GM23248 (cell line): ENCODE results near the gene OPTN. TPM values are rescaled to one million over a fixed set of nuclear protein-coding genes. Genes with fewer than 3 reads are reported as not detected.
"Not testable (repeated sequence)": the region's sequence is repeated elsewhere in the genome, so short reads cannot be mapped to it uniquely, and the experiment has no call there.

Experiments
- DNase-seq: peaks from one replicate; pipeline ENCODE4 v3.0.0-alpha.2; 2015
- H2AFZ ChIP-seq: fragments of 200-600 bp; sonication (generic); 2 replicates; pipeline ENCODE4 v1.6.1; 2016; ENCODE audit warnings: antibody characterized with exemption
- H3F3A ChIP-seq: fragments of 200-600 bp; sonication (generic); 2 replicates; pipeline ENCODE4 v1.6.1; 2016; ENCODE audit warnings: mild to moderate bottlenecking, antibody characterized with exemption, mixed run types; ENCODE audit not compliant: insufficient read depth
- H3K27ac ChIP-seq: fragments of 200-600 bp; sonication (generic); 2 replicates; pipeline ENCODE4 v1.5.1; 2016; ENCODE audit warnings: mild to moderate bottlenecking
- H3K27me3 ChIP-seq: fragments of 200-600 bp; sonication (generic); replicated peaks from 2 replicates; pipeline ENCODE4 v1.6.1; 2016; ENCODE audit warnings: mild to moderate bottlenecking; ENCODE audit not compliant: insufficient read depth
- H3K36me3 ChIP-seq: fragments of 200-600 bp; sonication (generic); 2 replicates; pipeline ENCODE4 v1.6.1; 2016; ENCODE audit warnings: low read depth, mild to moderate bottlenecking
- H3K4me1 ChIP-seq: fragments of 200-600 bp; sonication (generic); 2 replicates; pipeline ENCODE4 v1.6.1; 2016; ENCODE audit warnings: mild to moderate bottlenecking; ENCODE audit not compliant: insufficient read depth
- H3K4me2 ChIP-seq: fragments of 200-600 bp; sonication (generic); one replicate; pipeline ENCODE4 v1.6.1; 2016; ENCODE audit warnings: mild to moderate bottlenecking; ENCODE audit not compliant: unreplicated experiment
- H3K4me3 ChIP-seq: fragments of 200-600 bp; sonication (generic); 2 replicates; pipeline ENCODE4 v1.5.1; 2016; ENCODE audit warnings: mild to moderate bottlenecking
- H3K79me2 ChIP-seq: fragments of 200-600 bp; sonication (generic); 2 replicates; pipeline ENCODE4 v1.6.1; 2016; ENCODE audit warnings: mild to moderate bottlenecking; ENCODE audit not compliant: insufficient read depth
- H3K9ac ChIP-seq: fragments of 200-600 bp; sonication (generic); 2 replicates; pipeline ENCODE4 v1.6.1; 2016; ENCODE audit warnings: mild to moderate bottlenecking
- H3K9me2 ChIP-seq: fragments of 200-600 bp; sonication (generic); 2 replicates; pipeline ENCODE4 v1.6.1; 2016; ENCODE audit warnings: mixed run types, mild to moderate bottlenecking, moderate library complexity; ENCODE audit not compliant: insufficient read depth
- H3K9me3 ChIP-seq: fragments of 200-600 bp; sonication (generic); one replicate; pipeline ENCODE4 v1.6.1; 2017; ENCODE audit warnings: low read depth
- H4K20me1 ChIP-seq: fragments of 200-600 bp; sonication (generic); 2 replicates; pipeline ENCODE4 v1.6.0; 2016; ENCODE audit not compliant: insufficient read depth
- EZH2 ChIP-seq: fragments of 200-600 bp; sonication (generic); IDR thresholded peaks from 2 replicates; pipeline ENCODE4 v1.6.1; 2018; ENCODE audit warnings: antibody characterized with exemption, mild to moderate bottlenecking; ENCODE audit not compliant: insufficient read depth, poor library complexity, severe bottlenecking
- EZH2phosphoT487 ChIP-seq: fragments of 200-600 bp; sonication (generic); IDR thresholded peaks from 2 replicates; pipeline ENCODE4 v1.6.1; 2018; ENCODE audit warnings: antibody characterized with exemption, moderate library complexity, mild to moderate bottlenecking, low read depth; ENCODE audit not compliant: insufficient read depth
- WGBS, 2 experiments: methylation state at CpG; one replicate each; pipeline ENCODE4 v1.1.6; 2015 to 2017; ENCODE audit warnings: low lambda C conversion rate in 2 of 2, low coverage in 1 of 2; ENCODE audit errors: missing lambda C conversion rate in 2 of 2; 5-methylcytosine and 5-hydroxymethylcytosine counted together
- in situ Hi-C: fragments of 300-500 bp; cut with MboI; formaldehyde crosslinking; loops from 2 replicates; pipeline ENCODE4 v1.15.0; 2020
- polyA plus RNA-seq: library from polyadenylated mRNA; unstranded; fragments of >200 nt; fragmentation: Nextera tagmentation; extraction: Ambion mirVana; gene quantifications from 2 replicates; pipeline ENCODE4 v1.2.1, GENCODE V29; 2016
- total RNA-seq: library from RNA; depleted of rRNA; stranded (reverse); fragments of >200 nt; shearing (Covaris generic); gene quantifications from 2 replicates; pipeline ENCODE4 v1.2.3, GENCODE V29; 2014

The OPTN gene
- total and polyA plus RNA-seq, 2 experiments from 2014 or later: 50.6 to 109 TPM

DNA sequence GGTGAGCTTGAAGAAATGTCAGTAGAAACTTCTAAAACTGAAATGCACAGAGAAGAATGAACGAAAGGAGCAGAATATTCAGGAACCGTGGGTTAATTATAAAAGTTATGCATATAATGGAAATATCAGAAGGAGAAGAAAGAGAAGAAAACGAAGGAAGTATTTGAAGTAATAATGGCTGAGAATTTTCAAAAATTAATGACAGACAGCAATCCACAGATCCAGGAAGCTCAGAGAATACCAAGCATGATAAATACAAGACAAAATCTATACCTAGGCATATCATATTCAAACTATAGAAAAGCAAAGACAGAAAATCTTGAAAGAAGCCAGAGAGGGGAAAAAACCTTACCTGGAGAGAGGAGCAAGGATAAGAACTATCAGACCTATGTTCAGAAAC is 44.9 kb downstream of the OPTN start:
- Histone ChIP-seq H3K9me3 (no peaks in the 10 kb centered on the region), H3K36me3 (peaks cover 36% of the 10 kb centered on the region), H3K4me3 (no peak overlapping the region), H3K4me1 (no peaks in the 10 kb centered on the region), H3K27ac (no peak overlapping the region), H3F3A (no peaks in the 10 kb centered on the region), H3K27me3 (no peaks in the 10 kb centered on the region), H3K79me2 (no peaks in the 10 kb centered on the region), H4K20me1 (no peaks in the 10 kb centered on the region), H2AFZ (no peak overlapping the region), H3K9me2 (no peaks in the 10 kb centered on the region), H3K9ac (no peak overlapping the region), H3K4me2 (no peak overlapping the region)
- DNase-seq: no peak
- WGBS, 2 experiments: 87 to 94% methylated on average over 3 of the region's 3 CpGs
- in situ Hi-C loops: no loop called here
- no peak for TF ChIP-seq EZH2phosphoT487
- no peak for TF ChIP-seq EZH2

DNA sequence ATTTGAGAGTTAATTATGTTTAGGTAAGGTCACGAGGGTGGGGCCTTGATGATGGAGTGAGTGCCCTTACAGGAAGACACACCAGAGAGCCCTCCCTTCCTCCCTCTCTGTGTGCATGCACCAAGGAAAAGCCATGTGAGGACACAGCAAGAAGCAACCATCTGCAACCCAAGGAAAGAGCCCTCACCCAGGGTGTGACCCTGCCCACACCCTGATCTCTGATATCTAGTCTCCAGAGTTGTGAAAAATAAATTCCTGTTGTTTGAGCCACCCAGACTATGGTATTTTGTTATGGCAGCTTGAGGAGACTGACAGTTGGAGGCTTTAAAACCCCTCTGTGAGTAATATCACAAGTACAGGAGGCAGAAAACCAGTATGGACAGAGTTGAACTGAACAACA is 46.4 kb downstream of the OPTN start:
- Histone ChIP-seq H4K20me1 (no peaks in the 10 kb centered on the region), H3K27ac (no peak overlapping the region), H3K36me3 (peaks cover 32% of the 10 kb centered on the region; the same call in 1 of the 2 replicates), H3K4me2 (no peak overlapping the region), H3K9me2 (no peaks in the 10 kb centered on the region), H3K27me3 (no peaks in the 10 kb centered on the region), H3K9me3 (no peaks in the 10 kb centered on the region), H3K79me2 (no peaks in the 10 kb centered on the region), H2AFZ (no peak overlapping the region), H3F3A (no peaks in the 10 kb centered on the region), H3K4me3 (no peak overlapping the region), H3K4me1 (no peaks in the 10 kb centered on the region), H3K9ac (no peak overlapping the region)
- peak; percentile 4 for DNase-seq
- 88 to 89% methylated on average over 1 of the region's 1 CpG for WGBS, 2 experiments
- TF ChIP-seq EZH2phosphoT487: no peak
- no peak for TF ChIP-seq EZH2
- in situ Hi-C loops: no loop called here

DNA sequence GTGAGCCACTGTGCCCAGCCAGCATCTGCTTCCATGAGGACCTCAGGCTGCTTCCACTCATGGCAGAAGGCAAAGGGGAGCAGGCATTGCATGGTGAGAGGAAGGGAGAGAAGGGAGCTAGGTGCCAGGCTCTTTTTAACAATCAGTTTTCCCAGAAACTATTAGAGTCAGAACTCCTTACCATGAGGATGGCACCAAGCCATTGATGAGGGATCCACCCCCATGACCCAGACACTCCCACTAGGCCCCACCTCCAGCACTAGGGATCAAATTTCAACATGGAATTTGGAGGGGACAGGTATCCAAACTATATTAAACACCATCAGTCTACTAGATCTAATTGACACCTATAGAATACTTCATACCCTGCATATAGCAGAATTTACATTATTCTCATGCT is 47.2 kb downstream of the OPTN start:
- in situ Hi-C loops: no loop called here
- H3K27ac ChIP-seq: no peak overlapping the region
- H3K9me2 ChIP-seq: no peaks in the 10 kb centered on the region
- H3K27me3 ChIP-seq: no peaks in the 10 kb centered on the region
- DNase-seq: no peak
- H3F3A ChIP-seq: no peaks in the 10 kb centered on the region
- no peak overlapping the region for H3K4me2 ChIP-seq
- no peaks in the 10 kb centered on the region for H3K9me3 ChIP-seq
- no peak overlapping the region for H2AFZ ChIP-seq
- no peaks in the 10 kb centered on the region for H3K79me2 ChIP-seq
- no peaks in the 10 kb centered on the region for H4K20me1 ChIP-seq
- peaks cover 25% of the 10 kb centered on the region; the same call in 1 of the 2 replicates for H3K36me3 ChIP-seq
- no peak overlapping the region for H3K4me3 ChIP-seq
- no peak overlapping the region for H3K9ac ChIP-seq
- TF ChIP-seq EZH2phosphoT487 (no peak), EZH2 (no peak)
- no peaks in the 10 kb centered on the region for H3K4me1 ChIP-seq

DNA sequence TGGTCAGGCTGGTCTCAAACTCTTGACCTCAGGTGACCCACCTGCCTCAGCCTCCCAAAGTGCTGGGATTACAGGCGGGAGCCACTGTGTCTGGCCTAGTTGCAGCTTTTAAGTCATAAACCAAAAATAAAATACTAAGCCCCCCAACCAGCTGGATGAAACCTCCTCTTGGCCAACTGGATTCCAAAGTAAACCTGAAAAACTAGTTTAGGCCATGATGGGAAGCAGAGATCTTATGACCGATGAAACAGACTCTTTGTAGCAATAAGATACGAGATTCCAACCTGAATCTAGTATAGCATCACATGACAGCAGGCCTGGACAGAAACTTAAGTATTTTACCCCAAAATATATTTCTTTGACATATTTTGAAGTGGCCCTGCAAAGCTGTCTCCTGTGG is 52.3 kb downstream of the OPTN start:
- Histone ChIP-seq H3K4me1 (no peaks in the 10 kb centered on the region), H3K27ac (no peak overlapping the region), H3K4me3 (no peak overlapping the region), H3K9me3 (no peaks in the 10 kb centered on the region), H3K9me2 (no peaks in the 10 kb centered on the region), H4K20me1 (no peaks in the 10 kb centered on the region), H3F3A (no peaks in the 10 kb centered on the region), H3K9ac (no peak overlapping the region), H3K36me3 (no peaks in the 10 kb centered on the region), H2AFZ (no peak overlapping the region), H3K4me2 (no peak overlapping the region), H3K27me3 (no peaks in the 10 kb centered on the region), H3K79me2 (no peaks in the 10 kb centered on the region)
- DNase-seq: no peak
- in situ Hi-C loops: no loop called here
- TF ChIP-seq EZH2phosphoT487 (no peak), EZH2 (no peak)
- 95 to 97% methylated on average over 3 of the region's 3 CpGs for WGBS, 2 experiments

DNA sequence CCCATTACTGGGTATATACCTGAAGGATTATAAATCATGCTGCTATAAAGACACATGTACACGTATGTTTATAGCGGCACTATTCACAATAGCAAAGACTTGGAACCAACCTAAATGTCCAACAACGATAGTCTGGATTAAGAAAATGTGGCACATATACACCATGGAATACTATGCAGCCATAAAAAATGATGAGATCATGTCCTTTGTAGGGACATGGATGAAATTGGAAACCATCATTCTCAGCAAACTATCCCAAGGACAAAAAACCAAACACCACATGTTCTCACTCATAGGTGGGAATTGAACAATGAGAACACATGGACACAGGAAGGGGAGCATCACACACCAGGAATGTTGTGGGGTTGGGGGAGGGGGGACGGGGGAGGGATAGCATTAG is 55.9 kb downstream of the OPTN start:
- H3F3A ChIP-seq, H3K4me2 ChIP-seq, DNase-seq, H3K9me3 ChIP-seq, H3K4me3 ChIP-seq, H3K4me1 ChIP-seq, H3K9ac ChIP-seq, H3K9me2 ChIP-seq, in situ Hi-C loops, H4K20me1 ChIP-seq, H3K36me3 ChIP-seq, H3K27ac ChIP-seq, H3K27me3 ChIP-seq, H2AFZ ChIP-seq, H3K79me2 ChIP-seq: not testable (repeated sequence)
- 65 to 91% methylated on average over 3 to 4 of the region's 4 CpGs for WGBS, 2 experiments
